CD14-positive monocyte (primary cell): ENCODE measurements around the gene CSTB. TPM values are rescaled to one million over a fixed set of nuclear protein-coding genes. Genes with fewer than 3 reads are reported as not detected.

Source experiments
- DNase-seq, 3 donors: peaks; one replicate each; pipeline ENCODE4 v3.0.0-alpha.2; 2011 to 2022
- H2AFZ ChIP-seq: 2 replicates; pipeline ENCODE4 v1.6.0; 2012; ENCODE audit warnings: mild to moderate bottlenecking, low read depth, low read length, inconsistent platforms; ENCODE audit not compliant: insufficient read depth, poor library complexity, severe bottlenecking
- H3K27ac ChIP-seq, 2 donors: 1 replicate in 1 of 2; 2 replicates in 1 of 2; pipeline ENCODE4 v1.5.1; 2012 to 2013; ENCODE audit warnings: low read length in 2 of 2, control low read depth in 1 of 2, inconsistent platforms in 1 of 2, low read depth in 1 of 2, mild to moderate bottlenecking in 1 of 2
- H3K27me3 ChIP-seq, 2 donors: one replicate each; pipeline versions ENCODE4 v1.6.0 to v1.6.1; 2011 to 2013; ENCODE audit warnings: low read length in 2 of 2; ENCODE audit not compliant: control insufficient read depth in 2 of 2, insufficient read depth in 2 of 2
- H3K36me3 ChIP-seq, 2 donors: replicated peaks in 1 of 2; 1 replicate in 1 of 2; 2 replicates in 1 of 2; pipeline versions ENCODE4 v1.5.1 to v1.6.1; 2012 to 2013; ENCODE audit warnings: low read length in 2 of 2, control low read depth in 1 of 2, inconsistent platforms in 1 of 2, mild to moderate bottlenecking in 1 of 2; ENCODE audit not compliant: insufficient read depth in 2 of 2, control insufficient read depth in 1 of 2
- H3K4me1 ChIP-seq, 2 donors: 1 replicate in 1 of 2; 2 replicates in 1 of 2; pipeline versions ENCODE4 v1.5.1 to v1.6.1; 2012 to 2013; ENCODE audit warnings: low read length in 2 of 2, control low read depth in 1 of 2, inconsistent platforms in 1 of 2, mild to moderate bottlenecking in 1 of 2, moderate library complexity in 1 of 2; ENCODE audit not compliant: insufficient read depth in 2 of 2, control insufficient read depth in 1 of 2
- H3K4me2 ChIP-seq: replicated peaks from 2 replicates; pipeline ENCODE3; 2012; ENCODE audit warnings: low read length, moderate library complexity, mild to moderate bottlenecking; ENCODE audit not compliant: poor library complexity, severe bottlenecking; ENCODE audit errors: extremely low read depth
- H3K4me3 ChIP-seq, 3 experiments: fragments of 200-600 bp in 1 of 3; sonication (generic) in 1 of 3; replicated peaks in 1 of 3; 1 replicate in 2 of 3; 2 replicates in 1 of 3; pipeline ENCODE4 v1.5.1; 2011 to 2013; ENCODE audit warnings: low read length in 3 of 3, mild to moderate bottlenecking in 3 of 3, control low read depth in 2 of 3, low read depth in 2 of 3, inconsistent platforms in 1 of 3, moderate library complexity in 1 of 3
- H3K79me2 ChIP-seq: 2 replicates; pipeline ENCODE4 v1.6.0; 2012; ENCODE audit warnings: mild to moderate bottlenecking, control low read depth, inconsistent platforms, low read length, moderate library complexity; ENCODE audit not compliant: insufficient read depth
- H3K9ac ChIP-seq: 2 replicates; pipeline ENCODE4 v1.6.0; 2017; ENCODE audit warnings: low read length, mild to moderate bottlenecking; ENCODE audit not compliant: insufficient read depth, poor library complexity, severe bottlenecking
- H3K9me3 ChIP-seq, 2 donors: replicated peaks in 1 of 2; 1 replicate in 1 of 2; 2 replicates in 1 of 2; pipeline versions ENCODE4 v1.5.1 to v1.6.1; 2012 to 2013; ENCODE audit warnings: low read length in 2 of 2, control low read depth in 1 of 2; ENCODE audit not compliant: control insufficient read depth in 1 of 2, insufficient read depth in 1 of 2
- H4K20me1 ChIP-seq: 2 replicates; pipeline ENCODE4 v1.6.0; 2012; ENCODE audit warnings: mild to moderate bottlenecking, low read length, control low read depth, moderate library complexity; ENCODE audit not compliant: insufficient read depth
- H3K27ac Mint-ChIP-seq, 7 donors: one replicate each; pipeline ENCODE4 v1.8.0; 2020; ENCODE audit warnings: mild to moderate bottlenecking in 7 of 7, mixed read lengths in 7 of 7, moderate library complexity in 6 of 7, inconsistent platforms in 2 of 7
- H3K27me3 Mint-ChIP-seq, 3 donors: one replicate each; pipeline ENCODE4 v1.8.0; 2021 to 2022; ENCODE audit warnings: low read depth in 3 of 3, mild to moderate bottlenecking in 3 of 3, mixed read lengths in 3 of 3, moderate library complexity in 3 of 3, inconsistent platforms in 1 of 3
- H3K36me3 Mint-ChIP-seq, 2 donors: one replicate each; pipeline ENCODE4 v1.8.0; 2020; ENCODE audit warnings: mixed read lengths in 2 of 2, inconsistent platforms in 1 of 2, mild to moderate bottlenecking in 1 of 2
- H3K4me1 Mint-ChIP-seq: one replicate; pipeline ENCODE4 v1.8.0; 2020; ENCODE audit warnings: mild to moderate bottlenecking, mixed read lengths
- H3K4me3 Mint-ChIP-seq, 2 donors: one replicate each; pipeline ENCODE4 v1.8.0; 2020; ENCODE audit warnings: mild to moderate bottlenecking in 2 of 2, mixed read lengths in 2 of 2, moderate library complexity in 1 of 2
- H3K9me3 Mint-ChIP-seq, 7 donors: one replicate each; pipeline ENCODE4 v1.8.0; 2020 to 2022; ENCODE audit warnings: mixed read lengths in 7 of 7, mild to moderate bottlenecking in 6 of 7, moderate library complexity in 6 of 7, inconsistent platforms in 2 of 7
- CTCF ChIP-seq: fragments of 200-600 bp; IDR thresholded peaks from one replicate; pipeline ENCODE4 v1.8.0; 2022; ENCODE audit warnings: antibody characterized with exemption, mild to moderate bottlenecking
- WGBS: methylation state at CpG from one replicate; pipeline ENCODE4 v1.1.5; 2013; ENCODE audit warnings: missing lambda C conversion rate; ENCODE audit not compliant: insufficient coverage; 5-methylcytosine and 5-hydroxymethylcytosine counted together
- intact Hi-C, 2 donors: fragments of 100-400 bp; cut with micrococcal nuclease; formaldehyde crosslinking; loops; one replicate each; pipeline versions ENCODE4 v1.15.0 to v1.15.1; 2023
- polyA plus RNA-seq, 3 donors: library from polyadenylated mRNA; depleted of rRNA in 1 of 3; unstranded in 2 of 3; stranded (reverse) in 1 of 3; fragments of 300-500 nt in 2 of 3; fragments of >200 nt in 1 of 3; fragmentation: Illumina TruSeq in 2 of 3; gene quantifications; 1 replicate in 2 of 3; 2 replicates in 1 of 3; pipeline ENCODE4 v1.2.3, GENCODE V29; 2012 to 2021

The CSTB gene
- polyA plus RNA-seq, 3 donors, result 73.7 to 120 (median 115) TPM

DNA sequence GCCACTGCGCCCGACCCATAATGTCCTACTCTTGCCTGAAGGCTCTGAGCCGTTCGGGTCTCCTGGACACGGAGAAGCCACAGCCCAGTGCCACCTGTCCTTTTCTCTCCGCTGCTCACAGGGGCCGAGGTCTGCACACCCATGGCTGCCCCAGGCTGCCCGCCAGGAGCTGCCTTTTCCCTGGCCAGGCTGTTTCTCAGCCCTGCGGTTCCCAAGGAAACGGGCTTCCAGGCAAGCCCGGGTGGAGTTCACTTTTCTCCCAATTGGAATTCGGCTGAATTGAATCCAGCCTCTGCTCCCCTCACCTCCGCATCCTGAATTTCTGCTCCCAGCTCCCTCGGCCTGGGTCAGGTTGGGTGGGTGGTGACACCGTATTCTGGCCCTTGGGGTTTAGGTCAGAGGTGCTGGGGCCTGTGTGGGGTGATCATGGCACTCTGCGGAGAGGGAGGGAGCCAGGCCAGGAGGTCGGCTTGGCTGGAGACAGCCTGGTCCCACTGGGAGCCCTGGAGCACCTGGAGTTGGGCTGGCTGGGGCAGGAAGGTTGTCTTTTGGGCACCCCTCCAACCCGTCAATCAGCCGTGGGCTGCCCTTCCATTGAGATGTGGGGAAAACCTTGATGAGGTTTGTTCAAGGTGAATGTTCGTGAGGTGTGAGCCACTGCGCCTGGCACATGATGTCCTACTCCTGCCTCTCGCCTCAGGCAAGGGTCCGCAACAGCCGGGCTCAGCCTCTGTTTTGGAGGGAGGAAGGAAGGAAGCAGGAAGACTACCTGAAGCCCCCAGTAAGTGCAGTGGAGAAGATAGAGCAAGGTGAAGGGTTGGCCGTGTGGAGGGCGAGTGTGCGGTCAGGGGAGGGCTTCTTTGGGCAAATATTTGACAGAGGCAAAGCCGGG, 38.4 kb upstream of the CSTB start:
- Histone ChIP-seq H3K9ac (no peak overlapping the region), H3K79me2 (peaks cover 29% of the 10 kb centered on the region), H3K27me3 (no peaks in the 10 kb centered on the region), H4K20me1 (peaks cover 13% of the 10 kb centered on the region), H2AFZ (no peak overlapping the region), H3K36me3 (peaks cover 6 to 10% of the 10 kb centered on the region in 2 donors), H3K9me3 (peaks cover 0 to 5% of the 10 kb centered on the region in 2 donors), H3K4me1 (peaks cover 83 to 91% of the 10 kb centered on the region in 2 donors), H3K27ac (no peak overlapping the region), H3K4me3 (no peak overlapping the region), H3K4me2 (no peak overlapping the region)
- Mint-ChIP-seq H3K27me3 (peaks cover 0 to 4% (median 0%) of the 10 kb centered on the region in 3 donors), H3K36me3 (peaks cover 5 to 10% of the 10 kb centered on the region in 2 donors), H3K4me1 (peaks cover 77% of the 10 kb centered on the region), H3K4me3 (peak overlapping the region in 1 of 2 donors; percentile 11), H3K9me3 (peaks cover 0 to 9% (median 5%) of the 10 kb centered on the region in 7 donors), H3K27ac (peak overlapping the region in 3 of 7 donors; percentile 38 to 73 (median 68))
- intact Hi-C loops, result loop anchor here (5.0 to 10.0 kb wide), 3 partner anchors 48 to 123 kb away; no protein-coding TSS in a partner anchor
- WGBS, result 83% methylated on average over 22 of the region's 28 CpGs
- DNase-seq, result no peak
- no peak for TF ChIP-seq CTCF

DNA sequence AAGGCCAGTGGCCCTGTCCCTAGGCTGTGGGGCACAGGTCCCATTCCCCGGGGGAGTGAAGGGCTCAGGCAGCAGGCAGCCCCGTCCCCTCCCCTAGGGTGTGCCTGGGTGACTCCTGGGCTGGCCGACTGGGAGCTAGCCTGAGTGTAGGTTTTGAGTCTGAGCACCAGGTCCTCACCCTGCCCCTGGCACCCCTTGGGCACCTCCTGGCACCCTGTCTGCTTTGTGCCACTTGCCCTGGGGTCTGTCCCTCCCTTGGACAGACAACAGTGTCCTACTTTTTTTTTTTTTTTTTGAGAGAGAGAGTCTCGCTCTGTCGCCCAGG, 37.5 kb upstream of the CSTB start:
- peak overlapping the region; percentile 70 for H3K9ac ChIP-seq

More for the DNA sequence above, 37.5 kb upstream of the CSTB start:
- intact Hi-C loops, result loop anchor here (2.0 to 10.0 kb wide), 4 partner anchors 49 to 124 kb away; no protein-coding TSS in a partner anchor
- H2AFZ ChIP-seq, result no peak overlapping the region
- H3K4me2 ChIP-seq, result no peak overlapping the region
- Mint-ChIP-seq H3K27ac (peak overlapping the region in 2 of 7 donors; percentile 16 to 25), H3K9me3 (peaks cover 0 to 3% (median under 1%) of the 10 kb centered on the region in 7 donors), H3K4me1 (peaks cover 77% of the 10 kb centered on the region), H3K36me3 (peaks cover 14 to 18% of the 10 kb centered on the region in 2 donors), H3K27me3 (peaks cover 0 to 4% (median 0%) of the 10 kb centered on the region in 3 donors), H3K4me3 (no peak overlapping the region)
- no peak overlapping the region for H3K4me3 ChIP-seq
- TF ChIP-seq CTCF, result no peak
- peaks cover 15 to 19% of the 10 kb centered on the region in 2 donors for H3K36me3 ChIP-seq
- H3K4me1 ChIP-seq, result peaks cover 79 to 91% of the 10 kb centered on the region in 2 donors
- peaks cover 37% of the 10 kb centered on the region for H3K79me2 ChIP-seq
- 100% methylated on average over 1 of the region's 5 CpGs for WGBS
- H4K20me1 ChIP-seq, result peaks cover 22% of the 10 kb centered on the region
- H3K9me3 ChIP-seq, result peaks cover 0 to under 1% of the 10 kb centered on the region in 2 donors
- no peaks in the 10 kb centered on the region for H3K27me3 ChIP-seq
- DNase-seq, result no peak
- peak overlapping the region; percentile 68 to 78 for H3K27ac ChIP-seq
